Measurements from ENCODE around the gene CYP4F12.

GRCh38 chr19:15671891-15672579 lies 852 bp upstream of the CYP4F12 start:
- no peak for TF ChIP-seq EZH2 (IDR thresholded peaks at IDR 0.05; ENCODE audit: low read length, unreplicated experiment)
- TF ChIP-seq, protein P1, sequence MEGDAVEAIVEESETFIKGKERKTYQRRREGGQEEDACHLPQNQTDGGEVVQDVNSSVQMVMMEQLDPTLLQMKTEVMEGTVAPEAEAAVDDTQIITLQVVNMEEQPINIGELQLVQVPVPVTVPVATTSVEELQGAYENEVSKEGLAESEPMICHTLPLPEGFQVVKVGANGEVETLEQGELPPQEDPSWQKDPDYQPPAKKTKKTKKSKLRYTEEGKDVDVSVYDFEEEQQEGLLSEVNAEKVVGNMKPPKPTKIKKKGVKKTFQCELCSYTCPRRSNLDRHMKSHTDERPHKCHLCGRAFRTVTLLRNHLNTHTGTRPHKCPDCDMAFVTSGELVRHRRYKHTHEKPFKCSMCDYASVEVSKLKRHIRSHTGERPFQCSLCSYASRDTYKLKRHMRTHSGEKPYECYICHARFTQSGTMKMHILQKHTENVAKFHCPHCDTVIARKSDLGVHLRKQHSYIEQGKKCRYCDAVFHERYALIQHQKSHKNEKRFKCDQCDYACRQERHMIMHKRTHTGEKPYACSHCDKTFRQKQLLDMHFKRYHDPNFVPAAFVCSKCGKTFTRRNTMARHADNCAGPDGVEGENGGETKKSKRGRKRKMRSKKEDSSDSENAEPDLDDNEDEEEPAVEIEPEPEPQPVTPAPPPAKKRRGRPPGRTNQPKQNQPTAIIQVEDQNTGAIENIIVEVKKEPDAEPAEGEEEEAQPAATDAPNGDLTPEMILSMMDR (conservative IDR thresholded peaks at IDR 0.05; ENCODE audit: low read depth, low read length), result no peak
